SH-SY5Y (cell line): ENCODE data around the gene VAPA.

ENCODE experiments used
- GATA2 ChIP-seq: IDR thresholded peaks from 2 replicates; pipeline ENCODE4 v1.6.1; 2011; ENCODE audit warnings: mild to moderate bottlenecking, low read depth, low read length
- GATA3 ChIP-seq: IDR thresholded peaks from 2 replicates; pipeline ENCODE4 v1.6.1; 2011; ENCODE audit warnings: low read depth, mild to moderate bottlenecking, low read length, moderate library complexity

DNA sequence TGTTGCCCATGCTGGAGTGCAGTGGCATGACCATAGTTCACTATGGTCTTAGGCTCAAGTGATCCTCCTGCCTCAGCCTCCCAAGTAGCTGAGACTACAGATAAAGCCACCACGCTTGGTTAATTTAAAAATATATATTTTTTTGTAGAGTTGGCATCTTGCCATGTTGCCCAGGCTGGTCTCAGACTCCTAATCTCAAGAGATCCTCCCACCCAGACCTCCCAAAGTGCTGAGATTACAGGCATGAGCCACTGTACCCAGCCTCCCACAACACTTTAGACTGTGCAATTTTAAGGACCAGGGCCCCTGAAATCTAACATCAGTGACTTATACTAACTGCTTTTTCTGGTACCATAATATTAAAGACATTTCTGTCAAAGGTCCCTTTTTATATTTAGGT is 22.9 kb upstream of the VAPA start:
- TF ChIP-seq GATA2 (no peak), GATA3 (no peak)
